GM06990 (cell line): ENCODE measurements around the gene LRRTM4.

Experiments
- DNase-seq: peaks from one replicate; pipeline ENCODE4 v3.0.0-alpha.2; 2011; ENCODE audit not compliant: insufficient read length; ENCODE audit errors: extremely low read depth
- H3K27me3 ChIP-seq: replicated peaks from 2 replicates; pipeline ENCODE4 v1.6.0; 2011; ENCODE audit warnings: low read length; ENCODE audit not compliant: control insufficient read depth, insufficient read depth
- H3K36me3 ChIP-seq: 2 replicates; pipeline ENCODE4 v1.5.1; 2011; ENCODE audit warnings: low read length; ENCODE audit not compliant: control insufficient read depth, insufficient read depth
- H3K4me3 ChIP-seq: replicated peaks from 2 replicates; pipeline ENCODE4 v1.5.1; 2011; ENCODE audit warnings: low read depth, mild to moderate bottlenecking, control low read depth, low read length
- CTCF ChIP-seq: IDR thresholded peaks from 2 replicates; pipeline ENCODE4 v1.5.1; 2011; ENCODE audit warnings: low read length, control low read depth, mild to moderate bottlenecking, inconsistent platforms; ENCODE audit not compliant: insufficient read depth, poor library complexity, severe bottlenecking

Gene LRRTM4

GRCh38 chr2:76752506-76752905 is 769.7 kb downstream of the LRRTM4 start:
- Histone ChIP-seq H3K4me3 (no peak overlapping the region), H3K36me3 (no peaks in the 10 kb centered on the region), H3K27me3 (no peaks in the 10 kb centered on the region)
- DNase-seq: no peak
- TF ChIP-seq CTCF: no peak

GRCh38 chr2:76749858-76750257 is 772.3 kb downstream of the LRRTM4 start:
- DNase-seq: no peak
- H3K4me3 ChIP-seq: no peak overlapping the region
- no peaks in the 10 kb centered on the region for H3K36me3 ChIP-seq
- H3K27me3 ChIP-seq: no peaks in the 10 kb centered on the region
- TF ChIP-seq CTCF: no peak

GRCh38 chr2:76748581-76749296 is 773.4 kb downstream of the LRRTM4 start:
- Histone ChIP-seq H3K27me3 (no peaks in the 10 kb centered on the region), H3K4me3 (no peak overlapping the region), H3K36me3 (no peaks in the 10 kb centered on the region)
- no peak for DNase-seq
- no peak for TF ChIP-seq CTCF

GRCh38 chr2:76745605-76746004 is 776.6 kb downstream of the LRRTM4 start:
- Histone ChIP-seq H3K4me3 (no peak overlapping the region), H3K36me3 (no peaks in the 10 kb centered on the region), H3K27me3 (no peaks in the 10 kb centered on the region)
- no peak for DNase-seq
- no peak for TF ChIP-seq CTCF

GRCh38 chr2:76737607-76738006 is 784.6 kb downstream of the LRRTM4 start:
- no peak for TF ChIP-seq CTCF
- no peaks in the 10 kb centered on the region for H3K36me3 ChIP-seq
- no peak overlapping the region for H3K4me3 ChIP-seq
- no peaks in the 10 kb centered on the region for H3K27me3 ChIP-seq
- no peak for DNase-seq

GRCh38 chr2:76733736-76734135 is 788.4 kb downstream of the LRRTM4 start:
- Histone ChIP-seq H3K4me3 (no peak overlapping the region), H3K27me3 (no peaks in the 10 kb centered on the region), H3K36me3 (no peaks in the 10 kb centered on the region)
- no peak for TF ChIP-seq CTCF
- no peak for DNase-seq
